OCI-LY7 (cell line): ENCODE data around the gene ST6GAL2. TPM values are rescaled to one million over a fixed set of nuclear protein-coding genes. Genes with fewer than 3 reads are reported as not detected.

Experiments used
- BruUV-seq: library from RNA; stranded (reverse); fragments of 400-500 nt; replicated peaks from 2 replicates; lab custom pipeline; 2021; lab: Mats Ljungman, UMichigan
- CTCF ChIA-PET: fragments of 300-600 bp; sonication (Branson Sonifier 250); formaldehyde crosslinking; loops from one replicate; lab custom pipeline; 2022; ENCODE audit warnings: antibody characterized with exemption; ENCODE audit not compliant: unreplicated experiment; lab: Charles Lee
- POLR2A ChIA-PET: fragments of 300-600 bp; sonication (Branson Sonifier 250); formaldehyde crosslinking; loops from one replicate; lab custom pipeline; 2022; ENCODE audit warnings: antibody characterized with exemption; lab: Charles Lee
- DNase-seq: peaks from one replicate; pipeline ENCODE4 v3.0.0-alpha.2; 2015; ENCODE audit warnings: low spot score
- H2AFZ ChIP-seq: fragments of 200-600 bp; sonication (generic), shearing (Covaris generic); 2 replicates; pipeline ENCODE4 v1.6.1; 2014; ENCODE audit warnings: mild to moderate bottlenecking, antibody characterized with exemption, low read length, moderate library complexity
- H3K27ac ChIP-seq: fragments of 200-600 bp; sonication (generic); 2 replicates; pipeline ENCODE4 v1.5.1; 2014; ENCODE audit warnings: mixed run types, low read depth, mild to moderate bottlenecking, moderate library complexity, low read length, inconsistent platforms; ENCODE audit not compliant: poor library complexity, severe bottlenecking
- H3K36me3 ChIP-seq: fragments of 200-600 bp; sonication (generic); 2 replicates; pipeline ENCODE4 v1.6.1; 2014; ENCODE audit warnings: mild to moderate bottlenecking, antibody characterized with exemption, low read length, moderate library complexity, mixed read lengths; ENCODE audit not compliant: insufficient read depth
- H3K4me1 ChIP-seq: fragments of 200-600 bp; sonication (generic); 2 replicates; pipeline ENCODE4 v1.5.1; 2014; ENCODE audit warnings: mild to moderate bottlenecking, low read length; ENCODE audit not compliant: insufficient read depth, poor library complexity, severe bottlenecking
- H3K4me2 ChIP-seq: fragments of 200-600 bp; sonication (generic); 2 replicates; pipeline ENCODE4 v1.6.1; 2014; ENCODE audit warnings: mild to moderate bottlenecking, low read length
- H3K4me3 ChIP-seq: fragments of 200-600 bp; sonication (generic); 2 replicates; pipeline ENCODE4 v1.5.1; 2014; ENCODE audit warnings: mild to moderate bottlenecking, low read depth, low read length; ENCODE audit not compliant: poor library complexity, severe bottlenecking
- H3K79me2 ChIP-seq: fragments of 200-600 bp; sonication (generic); 2 replicates; pipeline ENCODE4 v1.6.1; 2016; ENCODE audit warnings: low read depth, mild to moderate bottlenecking, low read length, moderate library complexity, mixed read lengths; ENCODE audit not compliant: insufficient read depth
- H3K9me2 ChIP-seq: fragments of 200-600 bp; sonication (generic); 2 replicates; pipeline ENCODE4 v1.6.1; 2016; ENCODE audit warnings: mild to moderate bottlenecking, low read length, mixed read lengths; ENCODE audit not compliant: insufficient read depth
- H3K9me3 ChIP-seq: fragments of 200-600 bp; sonication (generic); 2 replicates; pipeline ENCODE4 v1.6.1; 2014; ENCODE audit warnings: mild to moderate bottlenecking, mixed run types, low read length, mixed read lengths
- H4K20me1 ChIP-seq: fragments of 200-600 bp; sonication (generic); 2 replicates; pipeline ENCODE4 v1.6.1; 2014; ENCODE audit warnings: mild to moderate bottlenecking, antibody characterized with exemption, low read length, moderate library complexity, mixed read lengths; ENCODE audit not compliant: insufficient read depth
- EZH2phosphoT487 ChIP-seq: fragments of 200-600 bp; sonication (generic); IDR thresholded peaks from 2 replicates; pipeline ENCODE4 v1.6.1; 2018; ENCODE audit warnings: low read depth, borderline replicate concordance, mild to moderate bottlenecking, mixed run types, antibody characterized with exemption, low read length, moderate library complexity, mixed read lengths
- intact Hi-C: fragments of 100-400 bp; cut with micrococcal nuclease; formaldehyde crosslinking; loops from one replicate; pipeline ENCODE4 v1.10.0; 2022; ENCODE audit not compliant: unreplicated experiment
- total RNA-seq, 2 experiments: library from RNA; depleted of rRNA in 1 of 2; stranded (reverse); fragments of >200 nt in 1 of 2; shearing (Covaris generic) in 1 of 2; gene quantifications; 2 replicates each; pipeline ENCODE4 v1.2.3, GENCODE V29; 2014 to 2022
- TF ChIP-seq, protein P1 (sequence below): fragments of 200-600 bp; sonication (generic); conservative IDR thresholded peaks from 2 replicates; pipeline ENCODE4 v1.5.1; 2014; ENCODE audit warnings: mild to moderate bottlenecking, antibody characterized with exemption, low read length, moderate library complexity, mixed read lengths

ST6GAL2 gene
- total RNA-seq, 2 experiments from 2014 or later: not detected

DNA sequence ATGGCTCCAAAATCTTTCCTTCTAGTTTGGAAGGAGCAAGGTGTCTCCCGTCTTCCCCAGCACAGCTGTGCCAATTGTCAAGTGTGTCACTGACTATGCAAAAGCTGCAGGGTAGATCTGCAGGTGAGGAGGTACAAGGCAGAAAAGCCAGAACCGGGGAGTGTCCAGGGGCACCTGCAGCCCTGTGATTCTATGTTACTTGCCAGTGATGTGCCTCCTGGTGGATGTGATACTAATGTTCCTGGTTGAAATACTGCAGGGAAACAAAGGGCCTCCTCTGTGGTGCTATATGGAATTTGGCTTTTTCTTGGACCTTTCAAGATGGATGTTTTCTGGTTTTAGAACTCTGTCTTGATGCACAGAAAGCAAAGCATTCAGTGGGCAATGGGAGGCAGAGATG, 80.3 kb downstream of the ST6GAL2 start:
- H3K36me3 ChIP-seq: no peaks in the 10 kb centered on the region
- no peaks in the 10 kb centered on the region for H3K9me2 ChIP-seq
- H4K20me1 ChIP-seq: no peaks in the 10 kb centered on the region
- no peak overlapping the region for H2AFZ ChIP-seq
- no peaks in the 10 kb centered on the region for H3K4me1 ChIP-seq
- no peak for DNase-seq
- intact Hi-C loops: no loop called here
- H3K79me2 ChIP-seq: no peaks in the 10 kb centered on the region
- H3K4me3 ChIP-seq: no peak overlapping the region
- ChIA-PET CTCF (no interaction called here), POLR2A (no interaction called here)
- no peak overlapping the region for H3K4me2 ChIP-seq
- no TSS peak for BruUV-seq
- TF ChIP-seq, protein P1, sequence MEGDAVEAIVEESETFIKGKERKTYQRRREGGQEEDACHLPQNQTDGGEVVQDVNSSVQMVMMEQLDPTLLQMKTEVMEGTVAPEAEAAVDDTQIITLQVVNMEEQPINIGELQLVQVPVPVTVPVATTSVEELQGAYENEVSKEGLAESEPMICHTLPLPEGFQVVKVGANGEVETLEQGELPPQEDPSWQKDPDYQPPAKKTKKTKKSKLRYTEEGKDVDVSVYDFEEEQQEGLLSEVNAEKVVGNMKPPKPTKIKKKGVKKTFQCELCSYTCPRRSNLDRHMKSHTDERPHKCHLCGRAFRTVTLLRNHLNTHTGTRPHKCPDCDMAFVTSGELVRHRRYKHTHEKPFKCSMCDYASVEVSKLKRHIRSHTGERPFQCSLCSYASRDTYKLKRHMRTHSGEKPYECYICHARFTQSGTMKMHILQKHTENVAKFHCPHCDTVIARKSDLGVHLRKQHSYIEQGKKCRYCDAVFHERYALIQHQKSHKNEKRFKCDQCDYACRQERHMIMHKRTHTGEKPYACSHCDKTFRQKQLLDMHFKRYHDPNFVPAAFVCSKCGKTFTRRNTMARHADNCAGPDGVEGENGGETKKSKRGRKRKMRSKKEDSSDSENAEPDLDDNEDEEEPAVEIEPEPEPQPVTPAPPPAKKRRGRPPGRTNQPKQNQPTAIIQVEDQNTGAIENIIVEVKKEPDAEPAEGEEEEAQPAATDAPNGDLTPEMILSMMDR: no peak
- no peak for TF ChIP-seq EZH2phosphoT487
- H3K9me3 ChIP-seq: no peaks in the 10 kb centered on the region
- no peak overlapping the region for H3K27ac ChIP-seq

DNA sequence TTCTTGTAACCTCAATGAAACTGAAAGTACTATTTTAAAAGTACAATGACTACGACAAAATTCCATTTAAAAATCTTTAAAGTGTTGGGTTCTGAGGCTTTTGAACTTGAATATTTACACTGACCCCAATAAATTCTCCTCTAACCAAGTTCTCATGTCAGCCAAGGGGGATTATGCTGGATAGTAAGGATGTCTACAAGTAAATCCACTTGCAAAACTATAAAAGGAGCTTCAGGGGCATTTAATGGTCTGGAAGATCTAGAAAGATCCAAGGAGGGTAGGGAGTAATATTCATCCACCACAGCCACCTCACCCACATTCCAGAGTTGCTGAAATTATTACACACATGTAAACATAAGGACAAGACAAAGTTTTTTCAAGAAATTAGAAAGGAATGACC, 81.8 kb downstream of the ST6GAL2 start:
- intact Hi-C loops: no loop called here
- ChIA-PET POLR2A (no interaction called here), CTCF (no interaction called here)
- H3K27ac ChIP-seq: no peak overlapping the region
- no peaks in the 10 kb centered on the region for H3K36me3 ChIP-seq
- H3K79me2 ChIP-seq: no peaks in the 10 kb centered on the region
- no peak for DNase-seq
- H3K4me1 ChIP-seq: no peaks in the 10 kb centered on the region
- no peaks in the 10 kb centered on the region for H4K20me1 ChIP-seq
- H3K4me3 ChIP-seq: no peak overlapping the region
- no peak overlapping the region for H3K4me2 ChIP-seq
- TF ChIP-seq, protein P1: no peak
- no peak for TF ChIP-seq EZH2phosphoT487
- H3K9me3 ChIP-seq: no peaks in the 10 kb centered on the region
- H3K9me2 ChIP-seq: no peaks in the 10 kb centered on the region
- H2AFZ ChIP-seq: no peak overlapping the region
- no TSS peak for BruUV-seq

DNA sequence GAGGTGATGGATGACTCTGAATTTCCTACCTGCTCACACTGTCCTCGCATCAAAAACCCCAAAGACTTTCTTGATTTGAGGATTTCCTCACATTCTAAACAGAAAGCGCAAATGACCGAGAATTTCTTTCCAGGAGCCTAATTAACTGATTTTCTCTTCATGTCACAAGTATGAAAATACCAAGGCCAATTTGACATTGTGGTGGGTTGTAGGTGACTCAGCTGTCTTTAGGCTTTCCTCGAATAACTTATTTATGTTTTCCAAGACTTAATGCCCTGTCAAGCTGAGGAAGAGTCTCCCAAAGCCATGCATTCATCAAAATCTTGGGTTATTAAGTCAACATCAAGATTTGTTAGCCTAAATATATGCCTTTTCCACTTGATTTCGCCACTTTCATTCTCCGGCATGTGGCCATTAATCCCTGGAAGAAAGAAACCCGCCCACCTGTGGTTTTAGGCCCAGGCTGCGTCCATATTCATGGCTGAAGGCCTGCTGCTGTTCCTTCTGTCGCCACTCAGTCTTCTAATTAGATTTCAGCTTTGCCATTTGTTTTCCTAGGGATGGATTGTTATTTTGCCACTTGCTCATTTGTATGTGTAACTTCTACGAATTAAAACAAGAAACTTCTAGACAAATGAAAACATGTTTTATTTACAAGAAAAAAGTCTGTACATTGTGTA, 84.9 kb downstream of the ST6GAL2 start:
- Histone ChIP-seq H3K36me3 (no peaks in the 10 kb centered on the region), H2AFZ (no peak overlapping the region), H3K4me3 (no peak overlapping the region), H3K9me3 (no peaks in the 10 kb centered on the region), H3K9me2 (no peaks in the 10 kb centered on the region), H3K4me1 (no peaks in the 10 kb centered on the region), H3K4me2 (no peak overlapping the region), H3K27ac (no peak overlapping the region), H4K20me1 (no peaks in the 10 kb centered on the region), H3K79me2 (no peaks in the 10 kb centered on the region)
- TF ChIP-seq, protein P1: no peak
- TF ChIP-seq EZH2phosphoT487: no peak
- no peak for DNase-seq
- ChIA-PET CTCF (no interaction called here), POLR2A (no interaction called here)
- intact Hi-C loops: no loop called here
- BruUV-seq: no TSS peak
